Smooth muscle cell (in vitro differentiated cells): ENCODE results near the gene ADCY9. TPM values are rescaled to one million over a fixed set of nuclear protein-coding genes. Genes with fewer than 3 reads are reported as not detected.

Experiments used
- DNase-seq: peaks from one replicate; lab custom pipeline; 2025; ENCODE audit not compliant: unreplicated experiment; lab: John Stamatoyannopoulos, UW
- H2AFZ ChIP-seq: fragments of 200-600 bp; sonication (generic); 2 replicates; pipeline ENCODE4 v1.6.0; 2016; ENCODE audit warnings: antibody characterized with exemption, low read depth, mild to moderate bottlenecking
- H3F3A ChIP-seq: fragments of 200-600 bp; sonication (generic); 2 replicates; pipeline ENCODE4 v1.6.0; 2017; ENCODE audit warnings: antibody characterized with exemption, low read depth
- H3K27ac ChIP-seq: fragments of 200-600 bp; sonication (generic); 2 replicates; pipeline ENCODE4 v1.5.1; 2016; ENCODE audit warnings: low read depth, mild to moderate bottlenecking
- H3K27me3 ChIP-seq: fragments of 200-600 bp; sonication (generic); 2 replicates; pipeline ENCODE4 v1.6.1; 2016; ENCODE audit warnings: low read depth, mild to moderate bottlenecking
- H3K36me3 ChIP-seq: fragments of 200-600 bp; sonication (generic); 2 replicates; pipeline ENCODE4 v1.5.1; 2016; ENCODE audit warnings: low read depth
- H3K4me1 ChIP-seq: fragments of 200-600 bp; sonication (generic); 2 replicates; pipeline ENCODE4 v1.5.1; 2016; ENCODE audit warnings: low read depth
- H3K4me2 ChIP-seq: fragments of 200-600 bp; sonication (generic); 2 replicates; pipeline ENCODE4 v1.6.0; 2016; ENCODE audit warnings: mild to moderate bottlenecking
- H3K4me3 ChIP-seq: fragments of 200-600 bp; sonication (generic); 2 replicates; pipeline ENCODE4 v1.5.1; 2016; ENCODE audit warnings: mild to moderate bottlenecking
- H3K79me2 ChIP-seq: fragments of 200-600 bp; sonication (generic); 2 replicates; pipeline ENCODE4 v1.6.0; 2016; ENCODE audit warnings: low read depth, mild to moderate bottlenecking
- H3K9ac ChIP-seq: fragments of 200-600 bp; sonication (generic); 2 replicates; pipeline ENCODE4 v1.6.0; 2016; ENCODE audit warnings: low read depth
- H3K9me3 ChIP-seq: fragments of 200-600 bp; sonication (generic); replicated peaks from 2 replicates; pipeline ENCODE4 v1.5.1; 2016; ENCODE audit warnings: low read depth
- H4K20me1 ChIP-seq: fragments of 200-600 bp; sonication (generic); 2 replicates; pipeline ENCODE4 v1.6.0; 2016; ENCODE audit warnings: low read depth
- WGBS: methylation state at CpG from one replicate; pipeline ENCODE4 v1.1.7; 2016; ENCODE audit warnings: low lambda C conversion rate; 5-methylcytosine and 5-hydroxymethylcytosine counted together
- polyA plus RNA-seq: library from polyadenylated mRNA; unstranded; fragments of >200 nt; fragmentation: Nextera tagmentation; extraction: Ambion mirVana; gene quantifications from 2 replicates; pipeline ENCODE4 v1.2.1, GENCODE V29; 2016
- total RNA-seq: library from RNA; depleted of rRNA; stranded (reverse); fragments of >200 nt; gene quantifications from 2 replicates; pipeline ENCODE4 v1.2.3, GENCODE V29; 2014
- TF ChIP-seq, protein P1 (sequence below): fragments of 200-600 bp; sonication (generic); IDR thresholded peaks from 2 replicates; pipeline ENCODE4 v1.5.1; 2017; ENCODE audit warnings: borderline replicate concordance, mild to moderate bottlenecking, antibody characterized with exemption; ENCODE audit not compliant: insufficient read depth, poor library complexity, severe bottlenecking

ADCY9 gene
- total and polyA plus RNA-seq, 2 experiments from 2014 or later, result 7.2 to 8.9 TPM

GRCh38 chr16:4124535-4125294, 8.5 kb upstream of the ADCY9 start:
- 95% methylated on average over 12 of the region's 12 CpGs for WGBS
- H4K20me1 ChIP-seq, result no peaks in the 10 kb centered on the region

DNA sequence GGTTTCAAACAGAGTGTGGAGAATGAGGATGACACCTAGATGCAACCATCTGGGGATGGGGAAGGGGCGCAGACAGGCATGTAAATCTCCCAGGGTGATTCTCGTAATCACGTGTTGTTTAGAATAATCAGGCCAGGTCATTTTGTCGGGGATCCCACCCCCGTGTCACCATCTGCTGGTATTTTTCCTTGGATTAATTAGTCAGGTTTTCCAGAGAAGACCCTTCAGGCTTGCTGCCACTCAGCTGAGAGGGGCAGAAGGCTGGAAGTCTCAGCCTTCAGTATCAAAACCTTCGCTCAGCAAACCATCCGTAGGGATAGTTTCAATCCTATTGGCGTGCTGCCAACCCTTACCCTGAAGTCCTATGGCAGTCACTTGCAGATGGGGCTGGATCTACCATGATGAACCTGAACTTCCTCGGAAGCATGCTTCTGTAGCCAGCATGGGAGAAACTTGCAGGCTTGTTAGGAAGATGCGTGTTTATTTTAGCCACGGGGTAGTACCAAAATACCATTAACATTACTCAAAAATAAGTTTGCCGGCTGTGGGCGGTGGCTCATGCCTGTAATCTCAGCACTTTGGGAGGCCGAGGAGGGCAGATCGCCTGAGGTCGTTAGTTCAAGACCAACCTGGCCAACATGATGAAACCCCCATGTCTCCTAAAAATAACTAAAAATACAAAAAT, 7.5 kb upstream of the ADCY9 start:
- TF ChIP-seq, protein P1, sequence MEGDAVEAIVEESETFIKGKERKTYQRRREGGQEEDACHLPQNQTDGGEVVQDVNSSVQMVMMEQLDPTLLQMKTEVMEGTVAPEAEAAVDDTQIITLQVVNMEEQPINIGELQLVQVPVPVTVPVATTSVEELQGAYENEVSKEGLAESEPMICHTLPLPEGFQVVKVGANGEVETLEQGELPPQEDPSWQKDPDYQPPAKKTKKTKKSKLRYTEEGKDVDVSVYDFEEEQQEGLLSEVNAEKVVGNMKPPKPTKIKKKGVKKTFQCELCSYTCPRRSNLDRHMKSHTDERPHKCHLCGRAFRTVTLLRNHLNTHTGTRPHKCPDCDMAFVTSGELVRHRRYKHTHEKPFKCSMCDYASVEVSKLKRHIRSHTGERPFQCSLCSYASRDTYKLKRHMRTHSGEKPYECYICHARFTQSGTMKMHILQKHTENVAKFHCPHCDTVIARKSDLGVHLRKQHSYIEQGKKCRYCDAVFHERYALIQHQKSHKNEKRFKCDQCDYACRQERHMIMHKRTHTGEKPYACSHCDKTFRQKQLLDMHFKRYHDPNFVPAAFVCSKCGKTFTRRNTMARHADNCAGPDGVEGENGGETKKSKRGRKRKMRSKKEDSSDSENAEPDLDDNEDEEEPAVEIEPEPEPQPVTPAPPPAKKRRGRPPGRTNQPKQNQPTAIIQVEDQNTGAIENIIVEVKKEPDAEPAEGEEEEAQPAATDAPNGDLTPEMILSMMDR, result no peak
- Histone ChIP-seq H3K36me3 (no peaks in the 10 kb centered on the region), H3K9me3 (no peaks in the 10 kb centered on the region), H3K79me2 (no peaks in the 10 kb centered on the region), H3K9ac (no peak overlapping the region), H3K4me1 (no peaks in the 10 kb centered on the region), H3K4me3 (no peak overlapping the region), H3K27ac (no peak overlapping the region), H4K20me1 (no peaks in the 10 kb centered on the region), H3K27me3 (no peaks in the 10 kb centered on the region), H2AFZ (no peak overlapping the region), H3F3A (no peaks in the 10 kb centered on the region), H3K4me2 (no peak overlapping the region)
- no peak for DNase-seq
- WGBS, result 71% methylated on average over 16 of the region's 16 CpGs

More at GRCh38 chr16:4124535-4125294, 8.5 kb upstream of the ADCY9 start:
- Histone ChIP-seq H3K79me2 (no peaks in the 10 kb centered on the region), H3K4me3 (no peak overlapping the region), H3F3A (no peaks in the 10 kb centered on the region), H3K4me1 (no peaks in the 10 kb centered on the region), H3K9ac (no peak overlapping the region), H3K4me2 (no peak overlapping the region), H3K9me3 (no peaks in the 10 kb centered on the region), H3K36me3 (no peaks in the 10 kb centered on the region), H2AFZ (no peak overlapping the region), H3K27ac (no peak overlapping the region), H3K27me3 (no peaks in the 10 kb centered on the region)
- no peak for DNase-seq
- TF ChIP-seq, protein P1, result no peak

GRCh38 chr16:4120176-4120575, 3.9 kb upstream of the ADCY9 start:
- WGBS, result 95% methylated on average over 4 of the region's 4 CpGs
- Histone ChIP-seq H3K9ac (no peak overlapping the region), H3K9me3 (no peaks in the 10 kb centered on the region), H2AFZ (no peak overlapping the region), H3K27ac (no peak overlapping the region), H3K79me2 (no peaks in the 10 kb centered on the region), H3K4me1 (peaks cover 5% of the 10 kb centered on the region), H3K27me3 (no peaks in the 10 kb centered on the region), H3K36me3 (no peaks in the 10 kb centered on the region), H3F3A (no peaks in the 10 kb centered on the region), H3K4me3 (no peak overlapping the region), H3K4me2 (no peak overlapping the region), H4K20me1 (no peaks in the 10 kb centered on the region)
- DNase-seq, result no peak
- TF ChIP-seq, protein P1, result no peak

DNA sequence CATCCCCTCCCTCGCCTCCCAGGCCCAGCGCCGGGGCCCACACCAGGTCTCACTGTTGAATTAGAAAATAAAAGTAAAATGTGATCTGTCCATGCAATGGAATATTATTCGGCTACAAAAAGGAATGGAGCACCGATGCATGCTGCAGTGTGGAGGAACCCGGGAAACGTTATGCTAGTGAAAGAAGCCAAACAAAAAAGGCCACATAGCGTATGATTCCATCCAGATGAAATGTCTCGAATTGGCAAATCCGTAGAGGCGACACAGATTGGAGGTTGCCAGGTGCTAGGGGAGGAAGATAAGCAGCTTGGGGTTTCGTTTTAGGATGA, 972 bp upstream of the ADCY9 start:
- H4K20me1 ChIP-seq, result no peaks in the 10 kb centered on the region
- H2AFZ ChIP-seq, result peak overlapping the region; percentile 90
- H3K79me2 ChIP-seq, result peaks cover 11% of the 10 kb centered on the region
- H3F3A ChIP-seq, result no peaks in the 10 kb centered on the region
- 90% methylated on average over 12 of the region's 12 CpGs for WGBS
- H3K4me1 ChIP-seq, result peaks cover 14% of the 10 kb centered on the region
- no peaks in the 10 kb centered on the region for H3K27me3 ChIP-seq
- H3K36me3 ChIP-seq, result no peaks in the 10 kb centered on the region
- no peaks in the 10 kb centered on the region for H3K9me3 ChIP-seq
- H3K27ac ChIP-seq, result no peak overlapping the region
- no peak overlapping the region for H3K9ac ChIP-seq
- no peak for DNase-seq
- TF ChIP-seq, protein P1, result no peak
- H3K4me2 ChIP-seq, result peak overlapping the region; percentile 87
- H3K4me3 ChIP-seq, result peak overlapping the region; percentile 66
